HPDE6-E6E7 (cell line): ENCODE results near the gene SMIM22.
A peak's percentile ranks its signal among the peaks of the same experiment; 100 is the strongest.
"Not testable (repeated sequence)": the region's sequence is repeated elsewhere in the genome, so short reads cannot be mapped to it uniquely, and the experiment has no call there.

Experiments used
- DNase-seq: peaks from one replicate; pipeline ENCODE4 v3.0.0; 2011; ENCODE audit warnings: missing footprints; ENCODE audit errors: extremely low spot score

SMIM22 gene

GRCh38 chr16:4768549-4769305 lies 26.4 kb upstream of the SMIM22 start:
- peak; percentile 94 for DNase-seq

- no peak for DNase-seq
Measured at GRCh38 chr16:4769306-4769638, 25.9 kb upstream of the SMIM22 start.

- DNase-seq, result no peak
Measured at GRCh38 chr16:4771646-4772045, 23.5 kb upstream of the SMIM22 start.

GRCh38 chr16:4772351-4772750 lies 22.8 kb upstream of the SMIM22 start:
- no peak for DNase-seq

GRCh38 chr16:4775005-4775404 lies 20.2 kb upstream of the SMIM22 start:
- DNase-seq, result no peak

GRCh38 chr16:4776141-4776705 lies 18.9 kb upstream of the SMIM22 start:
- no peak for DNase-seq

GRCh38 chr16:4777339-4778049 lies 17.7 kb upstream of the SMIM22 start:
- DNase-seq, result no peak

GRCh38 chr16:4778050-4778392 lies 17.1 kb upstream of the SMIM22 start:
- no peak for DNase-seq

GRCh38 chr16:4780235-4780634 lies 14.9 kb upstream of the SMIM22 start:
- no peak for DNase-seq

GRCh38 chr16:4783251-4783950 lies 11.8 kb upstream of the SMIM22 start:
- no peak for DNase-seq

- no peak for DNase-seq
Measured at GRCh38 chr16:4783951-4784336, 11.2 kb upstream of the SMIM22 start.

GRCh38 chr16:4784444-4784987 lies 10.7 kb upstream of the SMIM22 start:
- DNase-seq, result not testable (repeated sequence)

- DNase-seq, result no peak
Measured at GRCh38 chr16:4785758-4786433, 9.3 kb upstream of the SMIM22 start.

- no peak for DNase-seq
Measured at GRCh38 chr16:4787068-4787467, 8.1 kb upstream of the SMIM22 start.

- no peak for DNase-seq
Measured at GRCh38 chr16:4787627-4788482, 7.3 kb upstream of the SMIM22 start, which contains the start of gene SEPTIN12. Gene SEPTIN12, minus strand, starts transcription at chr16:4788345. Its CDS starts 700 bp downstream, at chr16:4787645.

GRCh38 chr16:4788489-4788889 lies 6.7 kb upstream of the SMIM22 start:
- no peak for DNase-seq

GRCh38 chr16:4788910-4789309 lies 6.3 kb upstream of the SMIM22 start:
- DNase-seq, result no peak

- DNase-seq, result no peak
Measured at GRCh38 chr16:4790261-4790660, 4.9 kb upstream of the SMIM22 start.

- no peak for DNase-seq
Measured at GRCh38 chr16:4790871-4791270, 4.3 kb upstream of the SMIM22 start.

GRCh38 chr16:4792951-4793513 lies 2.1 kb upstream of the SMIM22 start:
- DNase-seq, result no peak
